ENCODE data around the gene NRG3.

NRG3 gene

GRCh38 chr10:82284180-82284579 is 409.2 kb downstream of the NRG3 start:
- Histone ChIP-seq H3K9me3 (ENCODE audit: control insufficient read depth, low read length) (peaks cover 3% of the 10 kb centered on the region), H3K36me3 (ENCODE audit: control insufficient read depth, insufficient read depth, low read length, severe bottlenecking) (no peaks in the 10 kb centered on the region), H3K9ac (ENCODE audit: low read length) (no peak overlapping the region), H3K27me3 (replicated peaks; ENCODE audit: control insufficient read depth, insufficient read depth, low read length) (no peaks in the 10 kb centered on the region), H3K4me3 (ENCODE audit: low read length) (no peak overlapping the region), H3K4me1 (ENCODE audit: control insufficient read depth, insufficient read depth, low read length) (no peaks in the 10 kb centered on the region)
- DNase-seq (ENCODE audit: low read depth): no peak

GRCh38 chr10:82288461-82288881 is 413.5 kb downstream of the NRG3 start:
- peaks cover 3% of the 10 kb centered on the region for H3K9me3 ChIP-seq (ENCODE audit: control insufficient read depth, low read length)
- H3K4me1 ChIP-seq (ENCODE audit: control insufficient read depth, insufficient read depth, low read length): no peaks in the 10 kb centered on the region
- no peak overlapping the region for H3K4me3 ChIP-seq (ENCODE audit: low read length)
- DNase-seq (ENCODE audit: low read depth): no peak
- no peak overlapping the region for H3K9ac ChIP-seq (ENCODE audit: low read length)
- H3K36me3 ChIP-seq (ENCODE audit: control insufficient read depth, insufficient read depth, low read length, severe bottlenecking): no peaks in the 10 kb centered on the region
- H3K27me3 ChIP-seq (replicated peaks; ENCODE audit: control insufficient read depth, insufficient read depth, low read length): no peaks in the 10 kb centered on the region

GRCh38 chr10:82289945-82290344 is 415.0 kb downstream of the NRG3 start:
- Histone ChIP-seq H3K9me3 (ENCODE audit: control insufficient read depth, low read length) (peaks cover 3% of the 10 kb centered on the region), H3K27me3 (replicated peaks; ENCODE audit: control insufficient read depth, insufficient read depth, low read length) (no peaks in the 10 kb centered on the region), H3K4me3 (ENCODE audit: low read length) (no peak overlapping the region), H3K4me1 (ENCODE audit: control insufficient read depth, insufficient read depth, low read length) (no peaks in the 10 kb centered on the region), H3K9ac (ENCODE audit: low read length) (no peak overlapping the region), H3K36me3 (ENCODE audit: control insufficient read depth, insufficient read depth, low read length, severe bottlenecking) (no peaks in the 10 kb centered on the region)
- no peak for DNase-seq (ENCODE audit: low read depth)

- Histone ChIP-seq H3K9me3 (ENCODE audit: control insufficient read depth, low read length) (no peaks in the 10 kb centered on the region), H3K9ac (ENCODE audit: low read length) (no peak overlapping the region), H3K27me3 (replicated peaks; ENCODE audit: control insufficient read depth, insufficient read depth, low read length) (no peaks in the 10 kb centered on the region), H3K36me3 (ENCODE audit: control insufficient read depth, insufficient read depth, low read length, severe bottlenecking) (no peaks in the 10 kb centered on the region), H3K4me1 (ENCODE audit: control insufficient read depth, insufficient read depth, low read length) (no peaks in the 10 kb centered on the region), H3K4me3 (ENCODE audit: low read length) (no peak overlapping the region)
- DNase-seq (ENCODE audit: low read depth): no peak
These were observed 419.9 kb downstream of the NRG3 start for GRCh38 chr10:82294874-82295378.

- no peak overlapping the region for H3K4me3 ChIP-seq (ENCODE audit: low read length)
- H3K4me1 ChIP-seq (ENCODE audit: control insufficient read depth, insufficient read depth, low read length): no peaks in the 10 kb centered on the region
- no peaks in the 10 kb centered on the region for H3K9me3 ChIP-seq (ENCODE audit: control insufficient read depth, low read length)
- H3K36me3 ChIP-seq (ENCODE audit: control insufficient read depth, insufficient read depth, low read length, severe bottlenecking): no peaks in the 10 kb centered on the region
- no peak overlapping the region for H3K9ac ChIP-seq (ENCODE audit: low read length)
- H3K27me3 ChIP-seq (replicated peaks; ENCODE audit: control insufficient read depth, insufficient read depth, low read length): no peaks in the 10 kb centered on the region
- no peak for DNase-seq (ENCODE audit: low read depth)
These were observed 433.6 kb downstream of the NRG3 start for GRCh38 chr10:82308641-82309040.

- Histone ChIP-seq H3K36me3 (ENCODE audit: control insufficient read depth, insufficient read depth, low read length, severe bottlenecking) (no peaks in the 10 kb centered on the region), H3K27me3 (replicated peaks; ENCODE audit: control insufficient read depth, insufficient read depth, low read length) (no peaks in the 10 kb centered on the region), H3K9me3 (ENCODE audit: control insufficient read depth, low read length) (no peaks in the 10 kb centered on the region), H3K4me1 (ENCODE audit: control insufficient read depth, insufficient read depth, low read length) (no peaks in the 10 kb centered on the region), H3K4me3 (ENCODE audit: low read length) (no peak overlapping the region), H3K9ac (ENCODE audit: low read length) (no peak overlapping the region)
- DNase-seq (ENCODE audit: low read depth): no peak
These were observed 435.8 kb downstream of the NRG3 start for GRCh38 chr10:82310839-82311238.

GRCh38 chr10:82313401-82313800 is 438.4 kb downstream of the NRG3 start:
- H3K27me3 ChIP-seq (replicated peaks; ENCODE audit: control insufficient read depth, insufficient read depth, low read length): no peaks in the 10 kb centered on the region
- H3K9ac ChIP-seq (ENCODE audit: low read length): no peak overlapping the region
- no peaks in the 10 kb centered on the region for H3K9me3 ChIP-seq (ENCODE audit: control insufficient read depth, low read length)
- no peaks in the 10 kb centered on the region for H3K4me1 ChIP-seq (ENCODE audit: control insufficient read depth, insufficient read depth, low read length)
- H3K36me3 ChIP-seq (ENCODE audit: control insufficient read depth, insufficient read depth, low read length, severe bottlenecking): no peaks in the 10 kb centered on the region
- no peak for DNase-seq (ENCODE audit: low read depth)
- H3K4me3 ChIP-seq (ENCODE audit: low read length): no peak overlapping the region

- Histone ChIP-seq H3K4me1 (ENCODE audit: control insufficient read depth, insufficient read depth, low read length) (no peaks in the 10 kb centered on the region), H3K27me3 (replicated peaks; ENCODE audit: control insufficient read depth, insufficient read depth, low read length) (no peaks in the 10 kb centered on the region), H3K9me3 (ENCODE audit: control insufficient read depth, low read length) (no peaks in the 10 kb centered on the region)
These were observed 443.5 kb downstream of the NRG3 start for GRCh38 chr10:82318534-82318933.

GRCh38 chr10:82319074-82319473 is 444.1 kb downstream of the NRG3 start:
- Histone ChIP-seq H3K9ac (ENCODE audit: low read length) (no peak overlapping the region), H3K36me3 (ENCODE audit: control insufficient read depth, insufficient read depth, low read length, severe bottlenecking) (no peaks in the 10 kb centered on the region), H3K9me3 (ENCODE audit: control insufficient read depth, low read length) (no peaks in the 10 kb centered on the region)

More at GRCh38 chr10:82318534-82318933, 443.5 kb downstream of the NRG3 start:
- no peak overlapping the region for H3K4me3 ChIP-seq (ENCODE audit: low read length)
- H3K9ac ChIP-seq (ENCODE audit: low read length): no peak overlapping the region
- no peaks in the 10 kb centered on the region for H3K36me3 ChIP-seq (ENCODE audit: control insufficient read depth, insufficient read depth, low read length, severe bottlenecking)
- no peak for DNase-seq (ENCODE audit: low read depth)

GRCh38 chr10:82319562-82319961 is 444.6 kb downstream of the NRG3 start:
- DNase-seq (ENCODE audit: low read depth): no peak

More at GRCh38 chr10:82319074-82319473, 444.1 kb downstream of the NRG3 start:
- DNase-seq (ENCODE audit: low read depth): no peak
- Histone ChIP-seq H3K4me1 (ENCODE audit: control insufficient read depth, insufficient read depth, low read length) (no peaks in the 10 kb centered on the region), H3K27me3 (replicated peaks; ENCODE audit: control insufficient read depth, insufficient read depth, low read length) (no peaks in the 10 kb centered on the region), H3K4me3 (ENCODE audit: low read length) (no peak overlapping the region)

GRCh38 chr10:82321724-82322123 is 446.7 kb downstream of the NRG3 start:
- Histone ChIP-seq H3K4me3 (ENCODE audit: low read length) (no peak overlapping the region), H3K36me3 (ENCODE audit: control insufficient read depth, insufficient read depth, low read length, severe bottlenecking) (no peaks in the 10 kb centered on the region), H3K4me1 (ENCODE audit: control insufficient read depth, insufficient read depth, low read length) (no peaks in the 10 kb centered on the region), H3K9ac (ENCODE audit: low read length) (no peak overlapping the region), H3K27me3 (replicated peaks; ENCODE audit: control insufficient read depth, insufficient read depth, low read length) (no peaks in the 10 kb centered on the region), H3K9me3 (ENCODE audit: control insufficient read depth, low read length) (no peaks in the 10 kb centered on the region)
- DNase-seq (ENCODE audit: low read depth): no peak

More at GRCh38 chr10:82319562-82319961, 444.6 kb downstream of the NRG3 start:
- Histone ChIP-seq H3K4me1 (ENCODE audit: control insufficient read depth, insufficient read depth, low read length) (no peaks in the 10 kb centered on the region), H3K9ac (ENCODE audit: low read length) (no peak overlapping the region), H3K9me3 (ENCODE audit: control insufficient read depth, low read length) (no peaks in the 10 kb centered on the region), H3K36me3 (ENCODE audit: control insufficient read depth, insufficient read depth, low read length, severe bottlenecking) (no peaks in the 10 kb centered on the region), H3K27me3 (replicated peaks; ENCODE audit: control insufficient read depth, insufficient read depth, low read length) (no peaks in the 10 kb centered on the region), H3K4me3 (ENCODE audit: low read length) (no peak overlapping the region)

GRCh38 chr10:82331716-82332115 is 456.7 kb downstream of the NRG3 start:
- DNase-seq (ENCODE audit: low read depth): no peak
- no peaks in the 10 kb centered on the region for H3K27me3 ChIP-seq (replicated peaks; ENCODE audit: control insufficient read depth, insufficient read depth, low read length)
- no peak overlapping the region for H3K9ac ChIP-seq (ENCODE audit: low read length)
- H3K9me3 ChIP-seq (ENCODE audit: control insufficient read depth, low read length): no peaks in the 10 kb centered on the region
- H3K36me3 ChIP-seq (ENCODE audit: control insufficient read depth, insufficient read depth, low read length, severe bottlenecking): no peaks in the 10 kb centered on the region
- H3K4me3 ChIP-seq (ENCODE audit: low read length): no peak overlapping the region
- peaks cover 9% of the 10 kb centered on the region for H3K4me1 ChIP-seq (ENCODE audit: control insufficient read depth, insufficient read depth, low read length)
